Osteoblast (primary cell): ENCODE measurements around the gene PITPNC1. TPM values are rescaled to one million over a fixed set of nuclear protein-coding genes. Genes with fewer than 3 reads are reported as not detected.

Source experiments
- DNase-seq: peaks from one replicate; pipeline ENCODE4 v3.0.0; 2011; ENCODE audit warnings: low spot score, mixed read lengths; ENCODE audit not compliant: insufficient read length; ENCODE audit errors: missing footprints
- H2AFZ ChIP-seq: 2 replicates; pipeline ENCODE4 v1.6.0; 2011; ENCODE audit warnings: mild to moderate bottlenecking, low read length
- H3K27ac ChIP-seq: 2 replicates; pipeline ENCODE4 v1.5.1; 2011; ENCODE audit warnings: mild to moderate bottlenecking, low read depth, low read length, moderate library complexity
- H3K27me3 ChIP-seq: 2 replicates; pipeline ENCODE4 v1.6.0; 2012; ENCODE audit warnings: mild to moderate bottlenecking, control low read depth, inconsistent platforms, low read length, moderate library complexity; ENCODE audit not compliant: insufficient read depth
- H3K36me3 ChIP-seq: 2 replicates; pipeline ENCODE4 v1.5.1; 2011; ENCODE audit warnings: mild to moderate bottlenecking, low read length, control low read depth, moderate library complexity; ENCODE audit not compliant: insufficient read depth
- H3K4me1 ChIP-seq: 2 replicates; pipeline ENCODE4 v1.5.1; 2011; ENCODE audit warnings: mild to moderate bottlenecking, low read length, control low read depth, moderate library complexity; ENCODE audit not compliant: insufficient read depth
- H3K4me2 ChIP-seq: 2 replicates; pipeline ENCODE4 v1.6.0; 2011; ENCODE audit warnings: mild to moderate bottlenecking, low read length; ENCODE audit not compliant: insufficient read depth
- H3K4me3 ChIP-seq: fragments of 200-600 bp; sonication (generic); 3 replicates; pipeline ENCODE4 v1.5.1; 2012; ENCODE audit warnings: mild to moderate bottlenecking, low read length, inconsistent platforms; ENCODE audit not compliant: insufficient read depth
- H3K79me2 ChIP-seq: 2 replicates; pipeline ENCODE4 v1.6.0; 2012; ENCODE audit warnings: mild to moderate bottlenecking, low read length, control low read depth, inconsistent platforms; ENCODE audit not compliant: insufficient read depth
- H3K9me3 ChIP-seq: 2 replicates; pipeline ENCODE4 v1.5.1; 2011; ENCODE audit warnings: low read depth, low read length, control low read depth
- H4K20me1 ChIP-seq: 2 replicates; pipeline ENCODE4 v1.6.0; 2012; ENCODE audit warnings: mild to moderate bottlenecking, low read length, control low read depth; ENCODE audit not compliant: insufficient read depth
- total RNA-seq: library from RNA; depleted of rRNA; stranded (reverse); fragments of >200 nt; gene quantifications from 2 replicates; pipeline ENCODE4 v1.2.3, GENCODE V29; 2012
- TF ChIP-seq, protein P1 (sequence below): IDR thresholded peaks from 2 replicates; pipeline ENCODE4 v1.5.1; 2011; ENCODE audit warnings: mild to moderate bottlenecking, low read depth, low read length, moderate library complexity; ENCODE audit errors: extremely low read depth

PITPNC1 gene
- total RNA-seq, 1 donor: 6.2 TPM

DNA sequence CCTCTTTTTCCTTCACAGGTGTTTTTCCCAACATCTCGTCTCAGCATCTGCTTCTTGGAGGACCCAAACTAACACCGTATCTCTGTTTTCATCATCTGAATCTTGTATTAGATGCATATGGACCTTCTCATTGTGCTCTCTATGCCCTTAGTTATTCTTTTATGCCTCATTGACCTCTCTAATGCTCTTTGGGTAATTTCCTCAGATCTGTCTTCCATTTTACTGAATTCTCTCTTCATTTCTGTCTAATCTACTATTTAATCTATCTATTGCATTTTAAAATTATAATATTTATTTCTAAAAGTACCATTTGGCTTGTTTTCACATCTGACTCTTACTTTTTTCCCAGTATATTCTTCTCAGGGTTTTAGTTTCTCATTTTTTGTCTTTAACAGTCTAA is 81.1 kb downstream of the PITPNC1 start:
- Histone ChIP-seq H4K20me1 (no peaks in the 10 kb centered on the region), H3K27me3 (no peaks in the 10 kb centered on the region), H3K27ac (no peak overlapping the region), H3K4me3 (no peak overlapping the region), H3K36me3 (no peaks in the 10 kb centered on the region), H3K79me2 (no peaks in the 10 kb centered on the region), H3K4me1 (no peaks in the 10 kb centered on the region), H3K9me3 (peaks cover 5% of the 10 kb centered on the region), H3K4me2 (no peak overlapping the region), H2AFZ (no peak overlapping the region)
- TF ChIP-seq, protein P1, sequence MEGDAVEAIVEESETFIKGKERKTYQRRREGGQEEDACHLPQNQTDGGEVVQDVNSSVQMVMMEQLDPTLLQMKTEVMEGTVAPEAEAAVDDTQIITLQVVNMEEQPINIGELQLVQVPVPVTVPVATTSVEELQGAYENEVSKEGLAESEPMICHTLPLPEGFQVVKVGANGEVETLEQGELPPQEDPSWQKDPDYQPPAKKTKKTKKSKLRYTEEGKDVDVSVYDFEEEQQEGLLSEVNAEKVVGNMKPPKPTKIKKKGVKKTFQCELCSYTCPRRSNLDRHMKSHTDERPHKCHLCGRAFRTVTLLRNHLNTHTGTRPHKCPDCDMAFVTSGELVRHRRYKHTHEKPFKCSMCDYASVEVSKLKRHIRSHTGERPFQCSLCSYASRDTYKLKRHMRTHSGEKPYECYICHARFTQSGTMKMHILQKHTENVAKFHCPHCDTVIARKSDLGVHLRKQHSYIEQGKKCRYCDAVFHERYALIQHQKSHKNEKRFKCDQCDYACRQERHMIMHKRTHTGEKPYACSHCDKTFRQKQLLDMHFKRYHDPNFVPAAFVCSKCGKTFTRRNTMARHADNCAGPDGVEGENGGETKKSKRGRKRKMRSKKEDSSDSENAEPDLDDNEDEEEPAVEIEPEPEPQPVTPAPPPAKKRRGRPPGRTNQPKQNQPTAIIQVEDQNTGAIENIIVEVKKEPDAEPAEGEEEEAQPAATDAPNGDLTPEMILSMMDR: no peak
- DNase-seq: no peak

DNA sequence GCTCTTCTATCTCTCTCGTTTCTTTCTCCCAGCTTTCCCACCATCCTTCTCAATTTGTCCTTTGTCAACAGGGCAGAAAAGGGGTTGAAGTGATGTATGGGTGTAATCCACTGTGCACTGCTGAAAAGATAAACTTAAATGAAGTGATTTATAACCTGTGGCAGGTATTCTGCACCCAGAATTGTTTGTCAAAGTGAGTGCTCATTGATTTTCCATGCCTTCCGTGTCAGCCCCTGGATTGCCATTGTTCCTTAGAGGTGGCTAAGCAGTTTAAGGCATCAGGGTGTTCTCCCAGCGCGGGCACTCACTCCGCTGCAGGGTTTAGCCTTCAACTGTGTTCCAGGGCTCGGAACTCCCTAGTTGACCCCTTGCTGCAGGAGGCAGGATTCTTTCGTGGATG is 82.9 kb downstream of the PITPNC1 start:
- H4K20me1 ChIP-seq: no peaks in the 10 kb centered on the region
- H3K4me2 ChIP-seq: no peak overlapping the region
- no peak overlapping the region for H3K4me3 ChIP-seq
- no peak overlapping the region for H3K27ac ChIP-seq
- H3K79me2 ChIP-seq: no peaks in the 10 kb centered on the region
- H3K9me3 ChIP-seq: peaks cover 5% of the 10 kb centered on the region
- H2AFZ ChIP-seq: no peak overlapping the region
- DNase-seq: no peak
- H3K4me1 ChIP-seq: no peaks in the 10 kb centered on the region
- H3K27me3 ChIP-seq: no peaks in the 10 kb centered on the region
- TF ChIP-seq, protein P1: no peak
- no peaks in the 10 kb centered on the region for H3K36me3 ChIP-seq

DNA sequence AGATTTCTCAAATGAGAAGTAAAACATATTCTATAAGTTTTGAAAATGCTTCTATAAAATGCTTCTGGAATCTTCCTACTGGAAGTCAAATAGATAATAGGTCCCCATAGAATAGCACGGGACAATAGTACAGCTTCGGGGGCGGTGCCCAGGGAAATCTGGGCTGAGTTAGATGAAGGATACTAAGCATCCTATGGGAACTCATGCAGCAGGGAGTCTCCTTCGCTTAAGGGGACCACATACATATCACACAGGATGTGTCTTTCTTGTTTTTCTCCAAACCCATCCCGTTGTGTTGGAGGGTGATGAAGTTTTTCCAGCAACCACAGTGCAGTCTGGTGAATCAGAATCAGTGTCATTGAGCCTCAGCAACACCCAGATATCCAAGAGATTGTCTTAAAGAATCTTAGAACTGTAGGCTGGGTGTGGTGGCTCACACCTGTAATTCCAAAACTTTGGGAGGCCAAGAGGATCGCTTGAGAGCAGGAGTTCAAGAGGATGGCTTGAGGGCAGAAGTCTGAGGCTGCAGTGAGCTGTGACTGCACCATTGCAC is 84.2 kb downstream of the PITPNC1 start:
- Histone ChIP-seq H3K27ac (no peak overlapping the region), H3K36me3 (no peaks in the 10 kb centered on the region), H2AFZ (no peak overlapping the region), H3K9me3 (peaks cover 5% of the 10 kb centered on the region), H4K20me1 (no peaks in the 10 kb centered on the region), H3K79me2 (no peaks in the 10 kb centered on the region), H3K4me3 (no peak overlapping the region), H3K4me2 (no peak overlapping the region), H3K4me1 (no peaks in the 10 kb centered on the region), H3K27me3 (no peaks in the 10 kb centered on the region)
- DNase-seq: no peak
- TF ChIP-seq, protein P1: no peak

DNA sequence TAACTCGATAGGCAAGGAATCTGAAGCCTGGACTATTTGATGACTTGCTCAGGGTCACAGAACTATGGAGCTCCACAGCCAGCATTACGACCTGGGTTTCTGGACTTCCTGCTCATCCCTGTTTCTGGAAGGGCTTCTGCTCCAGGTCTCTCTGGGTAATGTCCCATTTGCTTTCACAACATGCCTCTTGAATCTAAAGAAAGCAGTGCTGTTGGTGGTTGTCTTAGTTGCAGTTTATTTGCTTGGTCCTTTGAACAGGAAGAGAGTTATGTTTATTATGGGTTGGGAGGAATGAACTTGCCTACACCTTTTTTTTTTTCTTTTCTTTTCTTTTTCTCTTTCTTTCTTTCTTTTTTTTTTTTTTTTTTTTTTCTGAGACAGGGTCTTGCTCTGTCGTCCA is 84.8 kb downstream of the PITPNC1 start:
- Histone ChIP-seq H3K4me1 (no peaks in the 10 kb centered on the region), H3K27me3 (no peaks in the 10 kb centered on the region), H3K36me3 (no peaks in the 10 kb centered on the region), H3K4me2 (no peak overlapping the region), H3K4me3 (no peak overlapping the region), H2AFZ (no peak overlapping the region), H3K27ac (no peak overlapping the region), H3K9me3 (peaks cover 5% of the 10 kb centered on the region), H4K20me1 (no peaks in the 10 kb centered on the region), H3K79me2 (no peaks in the 10 kb centered on the region)
- DNase-seq: no peak
- TF ChIP-seq, protein P1: no peak
